ENCODE measurements around the gene TMEM135. TPM values are rescaled to one million over a fixed set of nuclear protein-coding genes. Genes with fewer than 3 reads are reported as not detected.

Gene TMEM135
- total RNA-seq, 1 donor from 2014 or later: 20.6 TPM

DNA sequence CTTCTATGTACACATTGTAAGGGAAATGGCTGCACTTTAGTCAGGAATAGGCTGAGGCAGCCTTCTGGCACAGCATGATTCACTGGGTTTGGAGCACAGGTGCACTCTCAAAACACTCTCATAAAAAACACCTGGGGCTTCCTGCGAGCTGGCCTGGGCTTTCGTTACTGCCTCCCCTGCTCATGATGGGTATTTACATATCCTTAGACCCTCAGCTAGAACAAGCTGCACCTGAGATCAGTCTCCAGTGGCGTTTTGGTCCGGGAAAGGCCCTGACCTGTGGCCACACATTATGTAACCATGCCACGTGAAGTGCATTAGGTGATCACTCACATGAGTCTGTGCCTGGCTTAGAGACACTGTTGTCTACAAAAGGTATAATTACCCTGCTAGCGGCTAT is 321.7 kb downstream of the TMEM135 start:
- no peaks in the 10 kb centered on the region for H3K79me2 ChIP-seq (ENCODE audit: insufficient read depth, low read length)
- no peak for TF ChIP-seq EZH2 (IDR thresholded peaks at IDR 0.05; ENCODE audit: insufficient read depth, low read length)
- TF ChIP-seq, protein P1, sequence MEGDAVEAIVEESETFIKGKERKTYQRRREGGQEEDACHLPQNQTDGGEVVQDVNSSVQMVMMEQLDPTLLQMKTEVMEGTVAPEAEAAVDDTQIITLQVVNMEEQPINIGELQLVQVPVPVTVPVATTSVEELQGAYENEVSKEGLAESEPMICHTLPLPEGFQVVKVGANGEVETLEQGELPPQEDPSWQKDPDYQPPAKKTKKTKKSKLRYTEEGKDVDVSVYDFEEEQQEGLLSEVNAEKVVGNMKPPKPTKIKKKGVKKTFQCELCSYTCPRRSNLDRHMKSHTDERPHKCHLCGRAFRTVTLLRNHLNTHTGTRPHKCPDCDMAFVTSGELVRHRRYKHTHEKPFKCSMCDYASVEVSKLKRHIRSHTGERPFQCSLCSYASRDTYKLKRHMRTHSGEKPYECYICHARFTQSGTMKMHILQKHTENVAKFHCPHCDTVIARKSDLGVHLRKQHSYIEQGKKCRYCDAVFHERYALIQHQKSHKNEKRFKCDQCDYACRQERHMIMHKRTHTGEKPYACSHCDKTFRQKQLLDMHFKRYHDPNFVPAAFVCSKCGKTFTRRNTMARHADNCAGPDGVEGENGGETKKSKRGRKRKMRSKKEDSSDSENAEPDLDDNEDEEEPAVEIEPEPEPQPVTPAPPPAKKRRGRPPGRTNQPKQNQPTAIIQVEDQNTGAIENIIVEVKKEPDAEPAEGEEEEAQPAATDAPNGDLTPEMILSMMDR (IDR thresholded peaks at IDR 0.05; ENCODE audit: insufficient read depth, low read depth, low read length): no peak
- H4K20me1 ChIP-seq (ENCODE audit: insufficient read depth, low read length): no peaks in the 10 kb centered on the region
- no peak overlapping the region for H3K4me3 ChIP-seq (ENCODE audit: insufficient read depth, low read depth, low read length)
- no peak overlapping the region for H3K4me2 ChIP-seq (ENCODE audit: low read length)
- H3K27ac ChIP-seq (ENCODE audit: low read depth, low read length): no peak overlapping the region
- no peak overlapping the region for H3K9ac ChIP-seq (ENCODE audit: low read length)
- H3K36me3 ChIP-seq (ENCODE audit: insufficient read depth, low read length): no peaks in the 10 kb centered on the region
- H3K27me3 ChIP-seq (ENCODE audit: insufficient read depth, low read length): no peaks in the 10 kb centered on the region
- no peaks in the 10 kb centered on the region for H3K9me3 Mint-ChIP-seq (ENCODE audit: unreplicated experiment)
- no peak overlapping the region for H2AFZ ChIP-seq (ENCODE audit: low read depth, low read length)
- H3K27me3 Mint-ChIP-seq (ENCODE audit: low read depth, unreplicated experiment): no peaks in the 10 kb centered on the region
- no peaks in the 10 kb centered on the region for H3K9me3 ChIP-seq (ENCODE audit: insufficient read depth, low read depth, low read length)
- no peaks in the 10 kb centered on the region for H3K4me1 Mint-ChIP-seq (ENCODE audit: low read depth, unreplicated experiment)
- no peak for FAIRE-seq
- no peak overlapping the region for H3K27ac Mint-ChIP-seq (ENCODE audit: unreplicated experiment)
- peaks cover 1% of the 10 kb centered on the region for H3K36me3 Mint-ChIP-seq (ENCODE audit: low read depth, unreplicated experiment)
- DNase-seq (ENCODE audit: low read depth): no peak
- no peaks in the 10 kb centered on the region for H3K4me1 ChIP-seq (ENCODE audit: insufficient read depth, low read length)
- H3K4me3 Mint-ChIP-seq (ENCODE audit: unreplicated experiment): no peak overlapping the region

DNA sequence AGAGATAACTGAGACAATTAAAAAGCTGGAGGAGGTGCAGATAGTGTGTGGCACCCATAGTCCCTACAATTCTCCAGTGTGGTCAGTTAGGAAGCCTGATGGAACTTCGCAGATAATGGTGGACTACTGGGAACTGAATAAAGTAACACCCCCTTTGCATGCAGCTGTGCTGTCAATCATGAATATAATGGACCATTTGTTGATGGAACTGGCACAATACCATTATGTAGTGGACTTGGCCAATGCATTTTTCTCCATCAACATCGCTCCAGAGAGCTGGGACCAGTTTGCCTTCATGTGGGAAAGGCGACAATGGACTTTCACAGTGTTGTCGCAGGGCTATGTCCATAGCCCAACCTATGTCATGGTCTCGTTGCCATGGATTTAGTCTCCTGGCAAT is 324.2 kb downstream of the TMEM135 start:
- Histone ChIP-seq H3K4me1 (ENCODE audit: insufficient read depth, low read length) (no peaks in the 10 kb centered on the region), H3K36me3 (ENCODE audit: insufficient read depth, low read length) (no peaks in the 10 kb centered on the region), H3K79me2 (ENCODE audit: insufficient read depth, low read length) (no peaks in the 10 kb centered on the region), H3K27ac (ENCODE audit: low read depth, low read length) (no peak overlapping the region), H3K27me3 (ENCODE audit: insufficient read depth, low read length) (no peaks in the 10 kb centered on the region), H4K20me1 (ENCODE audit: insufficient read depth, low read length) (no peaks in the 10 kb centered on the region), H3K9me3 (ENCODE audit: insufficient read depth, low read depth, low read length) (no peaks in the 10 kb centered on the region), H3K4me2 (ENCODE audit: low read length) (no peak overlapping the region), H3K9ac (ENCODE audit: low read length) (no peak overlapping the region), H2AFZ (ENCODE audit: low read depth, low read length) (no peak overlapping the region), H3K4me3 (ENCODE audit: insufficient read depth, low read depth, low read length) (no peak overlapping the region)
- H3K36me3 Mint-ChIP-seq (ENCODE audit: low read depth, unreplicated experiment): peaks cover 1% of the 10 kb centered on the region
- no peak overlapping the region for H3K4me3 Mint-ChIP-seq (ENCODE audit: unreplicated experiment)
- no peaks in the 10 kb centered on the region for H3K9me3 Mint-ChIP-seq (ENCODE audit: unreplicated experiment)
- DNase-seq (ENCODE audit: low read depth): no peak
- no peaks in the 10 kb centered on the region for H3K4me1 Mint-ChIP-seq (ENCODE audit: low read depth, unreplicated experiment)
- no peak overlapping the region for H3K27ac Mint-ChIP-seq (ENCODE audit: unreplicated experiment)
- H3K27me3 Mint-ChIP-seq (ENCODE audit: low read depth, unreplicated experiment): no peaks in the 10 kb centered on the region
- no peak for TF ChIP-seq EZH2 (IDR thresholded peaks at IDR 0.05; ENCODE audit: insufficient read depth, low read length)
- TF ChIP-seq, protein P1 (IDR thresholded peaks at IDR 0.05; ENCODE audit: insufficient read depth, low read depth, low read length): no peak
- no peak for FAIRE-seq

DNA sequence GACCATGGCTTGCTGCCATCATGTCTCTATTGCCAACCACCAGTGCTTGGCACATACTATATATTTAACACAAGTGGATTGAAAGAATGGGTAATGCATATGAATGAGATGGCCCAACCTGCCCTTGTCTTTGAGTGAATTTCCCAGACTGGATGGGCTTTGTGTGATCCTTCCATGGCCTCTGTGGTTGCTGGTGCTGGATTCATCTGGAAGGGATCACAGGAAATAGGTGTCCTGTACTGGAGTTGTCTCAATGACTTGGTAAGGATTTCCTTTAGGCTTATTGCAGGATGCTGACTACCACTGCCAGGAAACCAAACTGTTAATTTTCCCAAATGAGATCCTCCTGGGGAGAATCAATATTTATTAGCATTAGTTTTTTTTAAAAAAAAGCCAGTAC is 328.6 kb downstream of the TMEM135 start:
- H3K36me3 Mint-ChIP-seq (ENCODE audit: low read depth, unreplicated experiment): peaks cover 1% of the 10 kb centered on the region
- H3K27ac ChIP-seq (ENCODE audit: low read depth, low read length): no peak overlapping the region
- no peaks in the 10 kb centered on the region for H3K9me3 ChIP-seq (ENCODE audit: insufficient read depth, low read depth, low read length)
- no peak for FAIRE-seq
- no peaks in the 10 kb centered on the region for H3K36me3 ChIP-seq (ENCODE audit: insufficient read depth, low read length)
- H3K27me3 Mint-ChIP-seq (ENCODE audit: low read depth, unreplicated experiment): no peaks in the 10 kb centered on the region
- H3K27me3 ChIP-seq (ENCODE audit: insufficient read depth, low read length): no peaks in the 10 kb centered on the region
- no peaks in the 10 kb centered on the region for H4K20me1 ChIP-seq (ENCODE audit: insufficient read depth, low read length)
- no peak for TF ChIP-seq EZH2 (IDR thresholded peaks at IDR 0.05; ENCODE audit: insufficient read depth, low read length)
- H3K4me1 ChIP-seq (ENCODE audit: insufficient read depth, low read length): no peaks in the 10 kb centered on the region
- H2AFZ ChIP-seq (ENCODE audit: low read depth, low read length): no peak overlapping the region
- H3K9ac ChIP-seq (ENCODE audit: low read length): no peak overlapping the region
- no peak for DNase-seq (ENCODE audit: low read depth)
- H3K4me3 ChIP-seq (ENCODE audit: insufficient read depth, low read depth, low read length): no peak overlapping the region
- peaks cover 1% of the 10 kb centered on the region for H3K9me3 Mint-ChIP-seq (ENCODE audit: unreplicated experiment)
- peaks cover 11% of the 10 kb centered on the region for H3K4me1 Mint-ChIP-seq (ENCODE audit: low read depth, unreplicated experiment)
- H3K79me2 ChIP-seq (ENCODE audit: insufficient read depth, low read length): no peaks in the 10 kb centered on the region
- H3K4me3 Mint-ChIP-seq (ENCODE audit: unreplicated experiment): no peak overlapping the region
- no peak overlapping the region for H3K4me2 ChIP-seq (ENCODE audit: low read length)
- no peak overlapping the region for H3K27ac Mint-ChIP-seq (ENCODE audit: unreplicated experiment)
